WTC11 (cell line): ENCODE measurements around the gene SLC7A5. TPM values are rescaled to one million over a fixed set of nuclear protein-coding genes. Genes with fewer than 3 reads are reported as not detected.

Experiments
- ATAC-seq: fragments of 200-7000 bp; cut with Tn5 transposase; 2 replicates; pipeline ENCODE4 v1.10.0; 2021; ENCODE audit warnings: mild to moderate bottlenecking, moderate library complexity
- CTCF ChIA-PET: fragments of 300-600 bp; sonication (Branson Sonifier 250); formaldehyde crosslinking; loops from one replicate; lab custom pipeline; 2021; ENCODE audit warnings: antibody characterized with exemption; lab: Charles Lee
- POLR2A ChIA-PET: fragments of 350-600 bp; sonication (Branson Sonifier 250); formaldehyde crosslinking; loops from one replicate; lab custom pipeline; 2021; ENCODE audit warnings: antibody characterized with exemption; lab: Charles Lee
- DNase-seq: peaks from one replicate; pipeline ENCODE4 v3.0.0; 2021; ENCODE audit warnings: low spot score
- H3K27ac Mint-ChIP-seq: 2 replicates; pipeline ENCODE4 v1.8.0; 2021; ENCODE audit warnings: mixed read lengths
- H3K27me3 Mint-ChIP-seq: 2 replicates; pipeline ENCODE4 v1.8.0; 2021; ENCODE audit warnings: low read depth, mild to moderate bottlenecking, moderate library complexity, mixed read lengths
- H3K36me3 Mint-ChIP-seq: 2 replicates; pipeline ENCODE4 v1.8.0; 2021; ENCODE audit warnings: mixed read lengths
- H3K4me1 Mint-ChIP-seq: 2 replicates; pipeline ENCODE4 v1.8.0; 2022; ENCODE audit warnings: mixed read lengths
- H3K4me3 Mint-ChIP-seq: 2 replicates; pipeline ENCODE4 v1.8.0; 2021; ENCODE audit warnings: mild to moderate bottlenecking, moderate library complexity, mixed read lengths
- H3K9me3 Mint-ChIP-seq: 2 replicates; pipeline ENCODE4 v1.8.0; 2021; ENCODE audit warnings: mixed read lengths
- CREB1 ChIP-seq: sonication (generic); formaldehyde crosslinking; IDR thresholded peaks from 2 replicates; pipeline ENCODE4 v1.8.0; 2023; ENCODE audit warnings: mild to moderate bottlenecking, missing genetic modification reagents
- EMX1 ChIP-seq: fragments of 250-450 bp; sonication (Bioruptor Pico); IDR thresholded peaks from 2 replicates; pipeline ENCODE4 v1.8.0; 2021; ENCODE audit warnings: mild to moderate bottlenecking
- FOXP1 ChIP-seq: sonication (generic); formaldehyde crosslinking; IDR thresholded peaks from 2 replicates; pipeline ENCODE4 v1.8.0; 2022; ENCODE audit warnings: missing genetic modification reagents, mild to moderate bottlenecking, moderate library complexity, borderline replicate concordance
- GABPB1 ChIP-seq: sonication (generic); formaldehyde crosslinking; IDR thresholded peaks from 2 replicates; pipeline ENCODE4 v1.8.1; 2023; ENCODE audit warnings: mild to moderate bottlenecking, missing genetic modification reagents
- HMGA2 ChIP-seq: fragments of 250-450 bp; sonication (Bioruptor Pico); IDR thresholded peaks from 2 replicates; pipeline ENCODE4 v1.4.0; 2021; ENCODE audit warnings: mild to moderate bottlenecking, moderate library complexity
- IRF2 ChIP-seq: sonication (generic); formaldehyde crosslinking; IDR thresholded peaks from 2 replicates; pipeline ENCODE4 v1.8.0; 2022; ENCODE audit warnings: low read depth, missing genetic modification reagents, borderline replicate concordance
- JUN ChIP-seq: sonication (generic); formaldehyde crosslinking; IDR thresholded peaks from 2 replicates; pipeline ENCODE4 v1.8.0; 2023; ENCODE audit warnings: mild to moderate bottlenecking, missing genetic modification reagents
- KAT7 ChIP-seq: sonication (generic); formaldehyde crosslinking; IDR thresholded peaks from 2 replicates; pipeline ENCODE4 v1.8.1; 2023; ENCODE audit warnings: missing genetic modification reagents, mild to moderate bottlenecking, borderline replicate concordance
- MYBL2 ChIP-seq: sonication (generic); formaldehyde crosslinking; IDR thresholded peaks from 2 replicates; pipeline ENCODE4 v1.8.1; 2023; ENCODE audit warnings: mild to moderate bottlenecking, moderate library complexity, missing genetic modification reagents
- NFATC4 ChIP-seq: fragments of 250-450 bp; sonication (Bioruptor Pico); IDR thresholded peaks from 2 replicates; pipeline ENCODE4 v1.9.0; 2021; ENCODE audit warnings: mild to moderate bottlenecking
- NFE2L1 ChIP-seq: sonication (generic); formaldehyde crosslinking; IDR thresholded peaks from 2 replicates; pipeline ENCODE4 v1.8.1; 2023; ENCODE audit warnings: missing genetic modification reagents
- NR2C2 ChIP-seq: sonication (generic); formaldehyde crosslinking; IDR thresholded peaks from 2 replicates; pipeline ENCODE4 v1.8.0; 2022; ENCODE audit warnings: mild to moderate bottlenecking, missing genetic modification reagents
- OVOL2 ChIP-seq: fragments of 250-450 bp; sonication (Bioruptor Pico); IDR thresholded peaks from 2 replicates; pipeline ENCODE4 v1.9.0; 2021; ENCODE audit warnings: mild to moderate bottlenecking, borderline replicate concordance
- ZNF317 ChIP-seq: sonication (generic); formaldehyde crosslinking; IDR thresholded peaks from 2 replicates; pipeline ENCODE4 v1.8.1; 2023; ENCODE audit warnings: low read depth, mild to moderate bottlenecking, moderate library complexity, missing genetic modification reagents, borderline replicate concordance
- ZNF416 ChIP-seq: fragments of 250-450 bp; sonication (Bioruptor Pico); IDR thresholded peaks from 2 replicates; pipeline ENCODE4 v1.9.0; 2021; ENCODE audit warnings: mild to moderate bottlenecking, inconsistent platforms
- ZNF423 ChIP-seq: fragments of 250-450 bp; sonication (Bioruptor Pico); IDR thresholded peaks from 2 replicates; pipeline ENCODE4 v2.1.2; 2022; ENCODE audit warnings: mild to moderate bottlenecking, moderate library complexity
- total RNA-seq: library from RNA; stranded (reverse); gene quantifications from 3 replicates; pipeline ENCODE4 v1.2.3, GENCODE V29; 2021
- TF ChIP-seq, protein P1 (sequence below): sonication (generic); formaldehyde crosslinking; IDR thresholded peaks from 2 replicates; pipeline ENCODE4 v1.8.1; 2023; ENCODE audit warnings: mild to moderate bottlenecking, missing genetic modification reagents
- TF ChIP-seq, protein P2 (sequence below): sonication (generic); formaldehyde crosslinking; IDR thresholded peaks from 2 replicates; pipeline ENCODE4 v1.8.0; 2022; ENCODE audit warnings: mild to moderate bottlenecking, missing genetic modification reagents
- TF ChIP-seq, protein P3 (sequence below): sonication (generic); formaldehyde crosslinking; IDR thresholded peaks from 2 replicates; pipeline ENCODE4 v1.8.1; 2022; ENCODE audit warnings: mild to moderate bottlenecking, moderate library complexity, missing genetic modification reagents
- TF ChIP-seq, protein P4 (sequence below): sonication (generic); formaldehyde crosslinking; IDR thresholded peaks from 2 replicates; pipeline ENCODE4 v1.8.0; 2022; ENCODE audit warnings: missing genetic modification reagents
- TF ChIP-seq, protein P5 (sequence below): sonication (generic); formaldehyde crosslinking; IDR thresholded peaks from 2 replicates; pipeline ENCODE4 v1.8.0; 2022; ENCODE audit warnings: mild to moderate bottlenecking, missing genetic modification reagents
- TF ChIP-seq, protein P6 (sequence below): fragments of 250-450 bp; sonication (Bioruptor Pico); IDR thresholded peaks from 2 replicates; pipeline ENCODE4 v1.9.0; 2021; ENCODE audit warnings: mild to moderate bottlenecking

SLC7A5 gene
- total RNA-seq, 1 experiment from 2014 or later: 197 TPM

DNA sequence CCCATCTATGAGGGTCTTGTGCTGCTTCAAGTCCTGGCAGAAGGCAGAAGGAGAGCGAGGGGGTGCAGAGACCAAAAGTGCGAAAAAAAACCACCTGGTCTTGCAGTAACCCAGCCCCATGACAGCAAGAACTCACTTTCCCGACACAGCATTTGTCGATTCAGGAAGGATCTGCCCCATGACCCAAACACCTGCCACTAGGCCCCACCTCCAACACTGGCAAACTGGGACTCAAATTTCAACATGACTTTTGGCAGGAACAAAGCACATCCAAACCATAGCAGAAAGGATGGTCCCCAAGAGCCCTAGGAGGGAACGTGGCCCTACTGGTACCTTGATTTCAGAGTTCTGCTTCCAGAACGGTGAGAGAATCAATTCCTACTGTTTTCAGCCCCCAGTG is 68.8 kb downstream of the SLC7A5 start (continued):
- TF ChIP-seq, protein P1, sequence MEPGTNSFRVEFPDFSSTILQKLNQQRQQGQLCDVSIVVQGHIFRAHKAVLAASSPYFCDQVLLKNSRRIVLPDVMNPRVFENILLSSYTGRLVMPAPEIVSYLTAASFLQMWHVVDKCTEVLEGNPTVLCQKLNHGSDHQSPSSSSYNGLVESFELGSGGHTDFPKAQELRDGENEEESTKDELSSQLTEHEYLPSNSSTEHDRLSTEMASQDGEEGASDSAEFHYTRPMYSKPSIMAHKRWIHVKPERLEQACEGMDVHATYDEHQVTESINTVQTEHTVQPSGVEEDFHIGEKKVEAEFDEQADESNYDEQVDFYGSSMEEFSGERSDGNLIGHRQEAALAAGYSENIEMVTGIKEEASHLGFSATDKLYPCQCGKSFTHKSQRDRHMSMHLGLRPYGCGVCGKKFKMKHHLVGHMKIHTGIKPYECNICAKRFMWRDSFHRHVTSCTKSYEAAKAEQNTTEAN: no peak

DNA sequence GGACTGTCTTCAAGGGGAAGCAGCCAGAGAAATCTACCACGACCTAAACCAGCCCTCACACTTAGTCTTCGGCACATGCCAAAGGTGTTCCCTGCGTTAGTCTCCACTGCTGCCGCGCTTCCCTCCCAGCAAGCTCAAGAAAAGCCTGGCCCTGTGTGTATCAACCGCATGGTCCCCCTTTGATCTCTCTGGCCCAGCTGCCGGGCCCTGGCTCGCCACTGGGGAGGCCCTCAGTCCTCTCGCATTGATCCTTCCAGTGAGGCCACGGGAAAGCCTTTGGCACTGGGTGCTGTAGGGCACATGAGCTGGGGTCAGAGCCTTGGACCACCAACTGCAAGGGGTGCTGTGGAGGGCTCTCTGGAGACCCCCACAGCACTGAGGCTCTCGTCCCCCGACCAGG is 74.0 kb downstream of the SLC7A5 start:
- H3K36me3 Mint-ChIP-seq: no peaks in the 10 kb centered on the region
- DNase-seq (no peak), ATAC-seq (no peak)
- no peak overlapping the region for H3K27ac Mint-ChIP-seq
- TF ChIP-seq NR2C2 (CRISPR knock-in tag) (no peak), NFE2L1 (no peak), MYBL2 (CRISPR knock-in tag) (no peak), FOXP1 (CRISPR knock-in tag) (no peak)
- ChIA-PET POLR2A (no interaction called here), CTCF (no interaction called here)
- H3K4me3 Mint-ChIP-seq: no peak overlapping the region
- no peaks in the 10 kb centered on the region for H3K4me1 Mint-ChIP-seq
- peaks cover 10% of the 10 kb centered on the region; the same call in 1 of the 2 replicates for H3K9me3 Mint-ChIP-seq
- no peaks in the 10 kb centered on the region for H3K27me3 Mint-ChIP-seq

DNA sequence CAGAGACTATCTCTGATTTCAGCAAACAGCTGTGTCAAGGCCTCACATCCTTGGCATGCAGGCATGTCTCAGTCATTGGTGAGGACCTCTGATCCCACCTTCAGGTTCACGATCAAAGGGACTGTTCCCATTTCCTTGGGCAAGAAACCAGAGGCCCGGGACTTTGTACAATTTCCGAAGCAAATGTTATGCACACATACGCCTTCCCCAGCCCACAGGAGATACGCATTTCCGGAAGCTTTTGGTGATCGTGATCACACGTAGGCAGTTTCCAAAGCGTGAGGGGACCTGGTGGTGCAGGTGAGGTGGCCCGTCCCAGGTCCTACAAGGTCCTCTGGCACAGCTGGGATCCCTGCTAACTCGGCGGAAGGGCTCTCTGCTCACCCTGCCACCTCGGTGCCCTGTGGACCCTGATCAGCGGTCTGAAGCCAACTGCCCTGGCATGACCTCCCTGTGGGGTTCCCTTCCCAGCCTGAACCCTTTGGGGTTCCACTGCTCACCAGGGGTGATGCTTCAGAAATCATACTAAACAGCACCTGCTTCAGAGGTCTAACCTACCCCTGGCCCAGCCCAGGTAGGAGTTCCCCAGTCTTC is 74.7 kb downstream of the SLC7A5 start:
- ATAC-seq (no peak), DNase-seq (no peak)
- H3K27ac Mint-ChIP-seq: no peak overlapping the region
- TF ChIP-seq ZNF317 (CRISPR knock-in tag) (no peak), NFATC4 (no peak), ZNF423 (no peak), KAT7 (no peak), HMGA2 (CRISPR knock-in tag) (no peak), IRF2 (CRISPR knock-in tag) (no peak), CREB1 (CRISPR knock-in tag) (no peak), EMX1 (no peak), GABPB1 (CRISPR knock-in tag) (no peak), ZNF416 (CRISPR knock-in tag) (no peak), JUN (CRISPR knock-in tag) (no peak), OVOL2 (CRISPR knock-in tag) (no peak)
- TF ChIP-seq, protein P2, sequence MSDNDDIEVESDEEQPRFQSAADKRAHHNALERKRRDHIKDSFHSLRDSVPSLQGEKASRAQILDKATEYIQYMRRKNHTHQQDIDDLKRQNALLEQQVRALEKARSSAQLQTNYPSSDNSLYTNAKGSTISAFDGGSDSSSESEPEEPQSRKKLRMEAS (CRISPR knock-in tag): no peak
- TF ChIP-seq, protein P3, sequence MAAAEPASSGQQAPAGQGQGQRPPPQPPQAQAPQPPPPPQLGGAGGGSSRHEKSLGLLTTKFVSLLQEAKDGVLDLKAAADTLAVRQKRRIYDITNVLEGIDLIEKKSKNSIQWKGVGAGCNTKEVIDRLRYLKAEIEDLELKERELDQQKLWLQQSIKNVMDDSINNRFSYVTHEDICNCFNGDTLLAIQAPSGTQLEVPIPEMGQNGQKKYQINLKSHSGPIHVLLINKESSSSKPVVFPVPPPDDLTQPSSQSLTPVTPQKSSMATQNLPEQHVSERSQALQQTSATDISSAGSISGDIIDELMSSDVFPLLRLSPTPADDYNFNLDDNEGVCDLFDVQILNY: no peak
- TF ChIP-seq, protein P4, sequence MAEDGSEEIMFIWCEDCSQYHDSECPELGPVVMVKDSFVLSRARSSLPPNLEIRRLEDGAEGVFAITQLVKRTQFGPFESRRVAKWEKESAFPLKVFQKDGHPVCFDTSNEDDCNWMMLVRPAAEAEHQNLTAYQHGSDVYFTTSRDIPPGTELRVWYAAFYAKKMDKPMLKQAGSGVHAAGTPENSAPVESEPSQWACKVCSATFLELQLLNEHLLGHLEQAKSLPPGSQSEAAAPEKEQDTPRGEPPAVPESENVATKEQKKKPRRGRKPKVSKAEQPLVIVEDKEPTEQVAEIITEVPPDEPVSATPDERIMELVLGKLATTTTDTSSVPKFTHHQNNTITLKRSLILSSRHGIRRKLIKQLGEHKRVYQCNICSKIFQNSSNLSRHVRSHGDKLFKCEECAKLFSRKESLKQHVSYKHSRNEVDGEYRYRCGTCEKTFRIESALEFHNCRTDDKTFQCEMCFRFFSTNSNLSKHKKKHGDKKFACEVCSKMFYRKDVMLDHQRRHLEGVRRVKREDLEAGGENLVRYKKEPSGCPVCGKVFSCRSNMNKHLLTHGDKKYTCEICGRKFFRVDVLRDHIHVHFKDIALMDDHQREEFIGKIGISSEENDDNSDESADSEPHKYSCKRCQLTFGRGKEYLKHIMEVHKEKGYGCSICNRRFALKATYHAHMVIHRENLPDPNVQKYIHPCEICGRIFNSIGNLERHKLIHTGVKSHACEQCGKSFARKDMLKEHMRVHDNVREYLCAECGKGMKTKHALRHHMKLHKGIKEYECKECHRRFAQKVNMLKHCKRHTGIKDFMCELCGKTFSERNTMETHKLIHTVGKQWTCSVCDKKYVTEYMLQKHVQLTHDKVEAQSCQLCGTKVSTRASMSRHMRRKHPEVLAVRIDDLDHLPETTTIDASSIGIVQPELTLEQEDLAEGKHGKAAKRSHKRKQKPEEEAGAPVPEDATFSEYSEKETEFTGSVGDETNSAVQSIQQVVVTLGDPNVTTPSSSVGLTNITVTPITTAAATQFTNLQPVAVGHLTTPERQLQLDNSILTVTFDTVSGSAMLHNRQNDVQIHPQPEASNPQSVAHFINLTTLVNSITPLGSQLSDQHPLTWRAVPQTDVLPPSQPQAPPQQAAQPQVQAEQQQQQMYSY (CRISPR knock-in tag): no peak
- TF ChIP-seq, protein P5, sequence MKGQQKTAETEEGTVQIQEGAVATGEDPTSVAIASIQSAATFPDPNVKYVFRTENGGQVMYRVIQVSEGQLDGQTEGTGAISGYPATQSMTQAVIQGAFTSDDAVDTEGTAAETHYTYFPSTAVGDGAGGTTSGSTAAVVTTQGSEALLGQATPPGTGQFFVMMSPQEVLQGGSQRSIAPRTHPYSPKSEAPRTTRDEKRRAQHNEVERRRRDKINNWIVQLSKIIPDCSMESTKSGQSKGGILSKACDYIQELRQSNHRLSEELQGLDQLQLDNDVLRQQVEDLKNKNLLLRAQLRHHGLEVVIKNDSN: no peak
- TF ChIP-seq, protein P6, sequence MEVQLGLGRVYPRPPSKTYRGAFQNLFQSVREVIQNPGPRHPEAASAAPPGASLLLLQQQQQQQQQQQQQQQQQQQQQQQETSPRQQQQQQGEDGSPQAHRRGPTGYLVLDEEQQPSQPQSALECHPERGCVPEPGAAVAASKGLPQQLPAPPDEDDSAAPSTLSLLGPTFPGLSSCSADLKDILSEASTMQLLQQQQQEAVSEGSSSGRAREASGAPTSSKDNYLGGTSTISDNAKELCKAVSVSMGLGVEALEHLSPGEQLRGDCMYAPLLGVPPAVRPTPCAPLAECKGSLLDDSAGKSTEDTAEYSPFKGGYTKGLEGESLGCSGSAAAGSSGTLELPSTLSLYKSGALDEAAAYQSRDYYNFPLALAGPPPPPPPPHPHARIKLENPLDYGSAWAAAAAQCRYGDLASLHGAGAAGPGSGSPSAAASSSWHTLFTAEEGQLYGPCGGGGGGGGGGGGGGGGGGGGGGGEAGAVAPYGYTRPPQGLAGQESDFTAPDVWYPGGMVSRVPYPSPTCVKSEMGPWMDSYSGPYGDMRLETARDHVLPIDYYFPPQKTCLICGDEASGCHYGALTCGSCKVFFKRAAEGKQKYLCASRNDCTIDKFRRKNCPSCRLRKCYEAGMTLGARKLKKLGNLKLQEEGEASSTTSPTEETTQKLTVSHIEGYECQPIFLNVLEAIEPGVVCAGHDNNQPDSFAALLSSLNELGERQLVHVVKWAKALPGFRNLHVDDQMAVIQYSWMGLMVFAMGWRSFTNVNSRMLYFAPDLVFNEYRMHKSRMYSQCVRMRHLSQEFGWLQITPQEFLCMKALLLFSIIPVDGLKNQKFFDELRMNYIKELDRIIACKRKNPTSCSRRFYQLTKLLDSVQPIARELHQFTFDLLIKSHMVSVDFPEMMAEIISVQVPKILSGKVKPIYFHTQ (CRISPR knock-in tag): no peak
- no peaks in the 10 kb centered on the region for H3K4me1 Mint-ChIP-seq
- H3K9me3 Mint-ChIP-seq: peaks cover 6% of the 10 kb centered on the region; the same call in 1 of the 2 replicates
- H3K27me3 Mint-ChIP-seq: no peaks in the 10 kb centered on the region
- ChIA-PET CTCF (interaction anchor here (0.6 to 1.2 kb wide), 2 partner anchors 55 to 111 kb away, joined by 3 read pairs; no protein-coding TSS in a partner anchor), POLR2A (no interaction called here)
- no peak overlapping the region for H3K4me3 Mint-ChIP-seq
- no peaks in the 10 kb centered on the region for H3K36me3 Mint-ChIP-seq
